GM21737 (cell line): Measurements from ENCODE around the gene TRABD.
"Not testable (repeated sequence)": the region's sequence is repeated elsewhere in the genome, so short reads cannot be mapped to it uniquely, and the experiment has no call there.

ENCODE experiments used
- ATAC-seq: cut with Tn5 transposase; IDR thresholded peaks from one replicate; pipeline ENCODE4 v1.9.1; 2021; ENCODE audit warnings: mild to moderate bottlenecking, moderate library complexity; ENCODE audit not compliant: unreplicated experiment

Gene TRABD, protein sequence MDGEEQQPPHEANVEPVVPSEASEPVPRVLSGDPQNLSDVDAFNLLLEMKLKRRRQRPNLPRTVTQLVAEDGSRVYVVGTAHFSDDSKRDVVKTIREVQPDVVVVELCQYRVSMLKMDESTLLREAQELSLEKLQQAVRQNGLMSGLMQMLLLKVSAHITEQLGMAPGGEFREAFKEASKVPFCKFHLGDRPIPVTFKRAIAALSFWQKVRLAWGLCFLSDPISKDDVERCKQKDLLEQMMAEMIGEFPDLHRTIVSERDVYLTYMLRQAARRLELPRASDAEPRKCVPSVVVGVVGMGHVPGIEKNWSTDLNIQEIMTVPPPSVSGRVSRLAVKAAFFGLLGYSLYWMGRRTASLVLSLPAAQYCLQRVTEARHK

DNA sequence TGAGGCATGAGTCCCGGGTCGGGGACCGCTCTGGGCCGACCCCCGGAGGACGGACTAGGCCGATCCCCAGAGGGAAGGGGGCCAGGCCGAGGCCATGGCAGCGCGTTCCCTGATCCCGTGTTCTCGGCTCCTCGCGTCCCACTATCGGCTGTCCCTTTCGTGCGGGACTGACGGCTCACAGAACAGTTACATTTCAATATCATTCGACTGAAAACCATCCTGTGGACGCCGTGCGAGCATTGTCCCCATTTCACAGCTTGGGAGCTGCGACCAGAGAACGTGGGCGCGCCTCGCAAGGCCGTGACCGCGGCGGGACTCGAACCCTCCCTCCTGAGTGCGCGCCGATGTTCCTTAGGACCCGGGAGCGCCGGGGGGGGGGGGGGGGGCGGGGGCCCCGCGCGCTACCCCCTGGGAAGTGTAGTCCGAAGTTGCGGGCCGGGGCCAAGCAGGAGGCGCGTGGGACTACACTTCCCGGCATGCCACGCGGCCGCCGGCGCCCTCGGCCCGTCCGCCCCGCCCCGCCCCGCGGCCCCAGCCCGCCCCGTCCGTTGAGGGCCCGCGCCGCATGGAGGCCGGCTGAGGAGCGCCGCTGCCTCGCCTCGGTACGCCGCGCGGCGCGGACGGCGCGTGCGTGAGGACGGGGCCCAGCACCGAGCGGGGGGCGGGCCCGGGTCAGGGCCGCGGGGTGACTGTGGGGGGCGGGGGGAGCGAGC lies at the start of gene TRABD:
Gene TRABD (plus strand): TSS at position 539 of the 713 bp plus-strand sequence. CDS start 7,148 bp downstream, outside the sequence.
- peak; percentile 36 for ATAC-seq

GRCh38 chr22:50136581-50137015 lies 49.1 kb upstream of the TRABD start:
- ATAC-seq = no peak

DNA sequence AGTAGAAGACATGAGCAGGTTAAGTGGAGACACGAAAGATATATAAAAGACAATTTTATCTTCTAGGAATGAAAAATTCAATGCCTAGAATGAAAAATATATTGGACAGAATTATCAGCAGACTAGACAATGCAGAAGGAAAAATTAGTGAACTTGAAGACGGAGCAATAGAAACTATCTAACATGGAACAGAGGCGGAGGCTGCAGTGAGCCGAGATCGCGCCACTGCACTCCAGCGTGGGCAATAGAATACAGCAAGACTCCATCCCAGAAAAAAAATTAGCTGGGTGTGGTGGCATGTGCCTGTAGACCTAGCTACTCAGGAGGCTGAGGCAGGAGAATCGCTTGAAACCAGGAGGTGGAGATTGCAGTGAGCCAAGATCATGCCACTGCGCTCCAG lies 48.4 kb upstream of the TRABD start:
- not testable (repeated sequence) for ATAC-seq

DNA sequence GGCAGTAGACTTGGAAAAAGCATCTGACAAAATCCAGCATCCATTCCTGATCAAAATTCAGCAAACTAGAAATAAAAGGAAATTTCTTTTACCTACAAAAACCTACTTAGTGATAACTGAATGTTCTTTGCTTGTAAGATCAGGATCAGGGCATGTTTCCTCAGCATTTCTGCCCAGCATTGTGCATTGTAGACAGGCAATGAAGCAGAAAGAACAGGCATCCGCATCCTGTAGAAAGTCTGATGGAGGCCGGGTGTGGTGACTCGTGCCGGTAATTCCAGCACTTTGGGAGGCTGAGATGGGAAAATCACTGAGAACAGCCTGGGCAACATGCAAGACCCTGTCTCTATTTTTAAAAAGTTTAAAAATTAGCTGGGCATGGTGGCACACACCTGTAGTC lies 47.7 kb upstream of the TRABD start:
- no peak for ATAC-seq

DNA sequence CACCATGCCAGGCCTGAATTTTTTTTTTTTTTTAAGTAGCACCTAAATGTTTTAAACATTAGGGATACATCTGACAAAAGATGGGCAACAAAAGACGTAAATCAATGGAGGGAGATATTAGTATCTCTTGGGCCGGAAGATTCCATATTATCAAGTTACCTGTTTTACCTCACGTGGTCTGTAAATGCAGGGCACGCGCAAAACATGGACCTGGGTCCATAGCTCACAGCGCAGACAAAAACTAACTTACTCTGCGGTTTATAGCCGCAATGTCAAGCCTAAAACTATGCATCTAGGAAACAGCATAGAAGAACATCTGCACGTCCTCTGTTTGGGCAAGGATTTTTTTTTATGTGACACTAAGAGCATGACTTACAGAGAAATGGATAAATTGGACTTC lies 46.7 kb upstream of the TRABD start:
- no peak for ATAC-seq

GRCh38 chr22:50139843-50140415 lies 45.8 kb upstream of the TRABD start:
- no peak for ATAC-seq

- ATAC-seq = no peak
Observed at GRCh38 chr22:50140615-50141014, 45.1 kb upstream of the TRABD start.

- ATAC-seq = no peak
Observed at GRCh38 chr22:50141462-50141861, 44.3 kb upstream of the TRABD start.

DNA sequence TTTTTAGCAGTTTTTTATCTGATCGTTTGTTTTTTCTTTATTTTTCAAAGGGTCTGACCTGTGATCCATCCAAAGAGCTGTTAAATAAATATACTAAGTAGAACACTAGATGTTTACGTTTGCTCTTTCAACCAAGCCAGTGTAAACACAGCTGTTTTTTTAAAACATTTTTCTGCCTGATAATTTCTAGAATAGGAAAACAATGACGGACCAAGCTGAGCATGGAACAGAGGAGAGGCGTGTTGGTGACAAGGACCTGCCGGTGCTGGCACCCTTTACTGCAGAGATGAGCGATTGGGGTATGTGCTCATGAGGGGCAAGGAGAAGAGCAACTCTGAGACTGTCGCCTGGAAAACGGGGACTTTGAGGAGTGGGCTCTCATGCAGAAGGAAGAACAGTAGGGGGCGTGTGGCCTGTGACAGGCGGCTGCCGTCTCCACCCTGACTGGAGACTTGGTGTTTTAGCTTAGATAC lies 43.8 kb upstream of the TRABD start:
- no peak for ATAC-seq

- no peak for ATAC-seq
Observed at GRCh38 chr22:50143096-50143495, 42.6 kb upstream of the TRABD start.

- no peak for ATAC-seq
Observed at GRCh38 chr22:50144005-50144614, 41.6 kb upstream of the TRABD start.

- ATAC-seq = no peak
Observed at GRCh38 chr22:50145721-50146438, 39.8 kb upstream of the TRABD start.

- ATAC-seq = no peak
Observed at GRCh38 chr22:50146439-50147238, 39.1 kb upstream of the TRABD start.

DNA sequence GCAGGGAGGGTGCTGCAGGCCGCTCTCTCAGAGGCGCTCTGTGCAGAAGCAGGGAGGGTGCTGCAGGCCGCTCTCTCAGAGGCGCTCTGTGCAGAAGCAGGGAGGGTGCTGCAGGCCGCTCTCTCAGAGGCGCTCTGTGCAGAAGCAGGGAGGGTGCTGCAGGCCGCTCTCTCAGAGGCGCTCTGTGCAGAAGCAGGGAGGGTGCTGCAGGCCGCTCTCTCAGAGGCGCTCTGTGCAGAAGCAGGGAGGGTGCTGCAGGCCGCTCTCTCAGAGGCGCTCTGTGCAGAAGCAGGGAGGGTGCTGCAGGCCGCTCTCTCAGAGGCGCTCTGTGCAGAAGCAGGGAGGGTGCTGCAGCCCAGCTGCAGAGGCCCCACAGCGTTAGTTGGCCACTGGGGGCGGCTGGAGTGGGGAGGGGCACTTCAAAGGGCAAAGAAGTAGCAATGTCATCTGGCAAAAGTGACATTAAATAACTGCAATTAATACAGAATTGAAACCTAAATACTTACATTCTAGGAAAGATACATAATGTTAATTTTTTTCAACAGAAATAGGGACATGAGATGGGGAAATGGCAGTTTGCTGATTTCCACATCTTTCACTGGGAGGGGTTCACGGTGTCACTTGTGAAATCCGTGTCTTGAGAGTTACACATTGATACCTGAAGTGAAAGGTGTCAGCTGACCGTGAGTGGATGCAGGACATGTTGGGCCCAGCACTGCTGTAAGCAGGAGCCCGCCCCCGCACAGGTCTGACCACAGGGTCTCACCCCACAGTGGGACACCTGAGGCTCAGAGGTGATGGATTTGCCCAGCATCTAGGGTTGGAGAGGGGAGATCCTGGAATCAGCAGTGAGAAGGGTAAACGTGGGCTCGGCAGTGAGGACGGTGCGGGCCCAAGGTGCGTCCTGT lies 38.2 kb upstream of the TRABD start:
- ATAC-seq = not testable (repeated sequence)

- ATAC-seq = no peak
Observed at GRCh38 chr22:50148166-50148500, 37.6 kb upstream of the TRABD start.

DNA sequence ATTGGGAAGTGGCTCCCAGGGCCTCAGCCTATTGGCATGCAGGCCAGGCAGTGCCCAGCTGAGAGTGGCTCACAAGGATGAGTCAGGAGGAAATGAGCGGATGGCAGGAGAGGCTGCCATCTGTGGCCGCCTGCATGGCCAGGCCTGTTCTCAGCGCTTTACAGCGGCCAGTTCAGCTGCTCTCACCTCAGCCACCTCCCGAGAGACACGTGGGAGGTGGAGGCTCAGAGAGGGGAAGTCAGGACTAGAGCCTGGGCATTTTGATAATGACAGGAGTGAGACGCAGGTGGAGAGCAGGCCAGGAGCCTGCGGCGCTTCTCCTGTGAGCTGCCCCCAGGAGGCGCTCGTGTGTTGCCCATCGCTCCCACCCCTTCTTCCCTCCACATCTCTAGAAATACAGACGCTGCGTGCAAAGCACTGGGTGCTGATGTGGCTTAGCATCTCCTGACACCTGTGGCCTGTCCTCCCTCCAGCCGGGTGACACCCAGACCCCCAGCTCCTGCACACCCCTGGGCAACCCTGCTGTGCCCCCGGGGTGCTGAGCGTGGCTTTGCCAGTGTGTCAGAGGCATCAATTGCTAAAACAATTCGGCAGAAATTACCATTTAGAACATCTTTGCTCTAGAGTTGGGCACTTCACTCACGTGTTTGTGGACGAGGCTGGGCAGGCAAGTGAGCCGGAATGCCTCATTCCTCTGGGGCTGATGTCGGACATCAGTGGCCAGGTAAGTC lies 36.6 kb upstream of the TRABD start:
- no peak for ATAC-seq

DNA sequence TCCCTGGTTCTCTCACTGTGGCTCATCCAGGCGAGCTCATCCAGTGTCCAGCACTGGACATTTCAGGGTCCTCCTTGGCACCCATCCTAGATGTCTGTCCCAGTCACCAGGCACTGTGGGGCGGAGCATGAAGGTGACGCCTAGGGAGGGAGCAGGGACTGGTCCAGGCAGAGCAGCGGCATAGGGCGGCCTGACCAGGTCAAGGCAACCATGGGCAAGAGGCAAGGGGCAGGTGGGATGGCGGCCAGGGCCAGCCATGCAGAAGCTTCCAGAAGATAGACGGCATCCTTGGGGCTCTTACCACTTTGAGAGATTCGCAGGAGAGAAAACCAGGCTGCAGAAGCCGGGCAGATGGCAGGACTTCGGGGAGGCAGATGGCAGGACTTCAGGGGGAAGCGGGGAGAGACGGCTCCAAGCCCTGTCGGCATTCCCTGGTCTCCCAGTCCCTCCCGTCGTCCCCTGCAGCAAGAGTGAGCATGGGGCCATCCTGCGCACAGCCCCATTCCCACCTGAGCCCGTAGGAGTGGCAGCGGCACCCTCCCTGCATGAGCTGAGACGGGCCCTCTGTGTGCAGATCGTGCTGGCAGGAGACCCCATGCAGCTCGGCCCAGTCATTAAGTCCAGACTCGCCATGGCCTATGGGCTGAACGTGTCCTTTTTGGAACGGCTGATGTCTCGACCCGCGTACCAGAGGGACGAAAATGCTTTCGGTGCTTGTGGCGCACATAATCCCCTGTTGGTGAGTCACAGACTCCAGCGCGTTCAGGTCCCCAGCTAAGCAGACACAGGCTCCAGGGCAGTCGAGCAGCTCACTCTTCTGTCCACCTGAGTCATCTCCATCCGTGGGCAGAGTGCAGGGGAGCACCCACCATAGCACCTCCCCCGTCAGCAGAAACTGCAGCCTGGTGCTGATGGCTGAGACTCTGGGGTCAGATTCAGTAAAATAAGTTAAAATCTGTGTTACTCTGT lies 35.3 kb upstream of the TRABD start:
- no peak for ATAC-seq
